Activated naive CD4-positive, alpha-beta T cell treated with anti-CD3 and anti-CD28 coated beads for 36 hours (primary cell): ENCODE measurements around the gene RAB26. TPM values are rescaled to one million over a fixed set of nuclear protein-coding genes. Genes with fewer than 3 reads are reported as not detected.

ENCODE experiments used
- CTCF ChIA-PET: fragments of 350-600 bp; sonication (Branson Sonifier 250); formaldehyde crosslinking; loops from one replicate; lab custom pipeline; 2021; ENCODE audit warnings: antibody characterized with exemption; lab: Charles Lee
- DNase-seq: peaks from one replicate; pipeline ENCODE4 v3.0.0-alpha.2; 2020
- H3K27ac Mint-ChIP-seq: one replicate; pipeline ENCODE4 v1.8.0; 2021; ENCODE audit warnings: mild to moderate bottlenecking, mixed read lengths
- H3K27me3 Mint-ChIP-seq: one replicate; pipeline ENCODE4 v1.8.0; 2021; ENCODE audit warnings: low read depth, mixed read lengths
- H3K36me3 Mint-ChIP-seq: one replicate; pipeline ENCODE4 v1.8.0; 2021; ENCODE audit warnings: low read depth, mixed read lengths
- H3K4me1 Mint-ChIP-seq: one replicate; pipeline ENCODE4 v1.8.0; 2021; ENCODE audit warnings: low read depth, mixed read lengths
- H3K4me3 Mint-ChIP-seq: one replicate; pipeline ENCODE4 v1.8.0; 2021; ENCODE audit warnings: mild to moderate bottlenecking, moderate library complexity, mixed read lengths
- H3K9me3 Mint-ChIP-seq: one replicate; pipeline ENCODE4 v1.8.0; 2021; ENCODE audit warnings: mixed read lengths
- intact Hi-C: fragments of 100-400 bp; cut with micrococcal nuclease; formaldehyde crosslinking; loops from one replicate; pipeline ENCODE4 v1.15.1; 2023
- total RNA-seq, 2 experiments: library from RNA; stranded (reverse); gene quantifications; one replicate each; pipeline ENCODE4 v1.2.3, GENCODE V29; 2021

The RAB26 gene
- total RNA-seq, 2 experiments from 2014 or later = not detected

DNA sequence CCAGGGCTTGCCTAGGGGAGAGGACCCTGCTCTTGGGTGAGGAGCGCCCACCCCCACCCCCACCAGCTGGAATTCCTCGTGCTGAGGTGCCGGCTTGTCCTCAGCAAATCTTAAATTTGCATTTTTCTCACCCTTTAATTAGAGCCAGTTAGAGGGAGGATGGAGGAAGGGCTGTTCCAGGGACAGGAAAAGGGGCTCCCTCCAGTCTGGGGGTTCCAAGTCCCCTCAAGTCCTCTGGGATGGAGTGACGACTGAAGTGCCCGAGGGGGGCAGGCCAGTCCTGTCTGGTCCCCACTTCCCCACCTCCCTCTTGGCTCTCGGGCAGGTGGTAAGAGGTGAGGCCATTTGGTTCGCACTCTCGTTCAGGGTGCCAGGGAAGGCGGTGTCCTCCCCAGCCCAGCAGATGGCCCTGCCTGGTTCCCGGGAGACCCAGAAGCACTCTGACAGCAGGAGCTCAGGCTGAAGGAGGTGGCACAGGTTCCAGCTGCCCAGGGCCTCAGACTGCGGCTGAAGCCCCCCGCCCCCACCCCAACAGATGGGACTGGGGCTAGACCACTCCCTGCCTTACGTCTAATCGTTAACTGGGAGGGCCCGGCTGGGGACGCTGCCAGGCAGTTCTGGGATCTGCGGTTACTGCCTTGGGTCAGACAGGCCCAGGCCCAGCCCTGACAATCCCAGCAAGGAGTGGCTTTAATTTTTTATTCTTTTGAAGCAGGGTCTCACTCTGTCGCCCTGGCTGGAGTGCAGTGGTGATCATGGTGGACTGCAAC lies 2.2 kb downstream of the RAB26 start:
- intact Hi-C loops = loop anchor here (10.0 kb wide), 2 partner anchors 296 to 754 kb away; no protein-coding TSS in a partner anchor
- DNase-seq = no peak
- CTCF ChIA-PET = interaction anchor here (3.2 kb wide), 1 partner anchor 10 kb away, joined by 20 read pairs; no protein-coding TSS in a partner anchor
- Mint-ChIP-seq H3K4me3 (peak overlapping the region; percentile 58), H3K27ac (no peak overlapping the region), H3K4me1 (peaks cover 23% of the 10 kb centered on the region), H3K36me3 (peaks cover 42% of the 10 kb centered on the region), H3K9me3 (no peaks in the 10 kb centered on the region), H3K27me3 (no peaks in the 10 kb centered on the region)

DNA sequence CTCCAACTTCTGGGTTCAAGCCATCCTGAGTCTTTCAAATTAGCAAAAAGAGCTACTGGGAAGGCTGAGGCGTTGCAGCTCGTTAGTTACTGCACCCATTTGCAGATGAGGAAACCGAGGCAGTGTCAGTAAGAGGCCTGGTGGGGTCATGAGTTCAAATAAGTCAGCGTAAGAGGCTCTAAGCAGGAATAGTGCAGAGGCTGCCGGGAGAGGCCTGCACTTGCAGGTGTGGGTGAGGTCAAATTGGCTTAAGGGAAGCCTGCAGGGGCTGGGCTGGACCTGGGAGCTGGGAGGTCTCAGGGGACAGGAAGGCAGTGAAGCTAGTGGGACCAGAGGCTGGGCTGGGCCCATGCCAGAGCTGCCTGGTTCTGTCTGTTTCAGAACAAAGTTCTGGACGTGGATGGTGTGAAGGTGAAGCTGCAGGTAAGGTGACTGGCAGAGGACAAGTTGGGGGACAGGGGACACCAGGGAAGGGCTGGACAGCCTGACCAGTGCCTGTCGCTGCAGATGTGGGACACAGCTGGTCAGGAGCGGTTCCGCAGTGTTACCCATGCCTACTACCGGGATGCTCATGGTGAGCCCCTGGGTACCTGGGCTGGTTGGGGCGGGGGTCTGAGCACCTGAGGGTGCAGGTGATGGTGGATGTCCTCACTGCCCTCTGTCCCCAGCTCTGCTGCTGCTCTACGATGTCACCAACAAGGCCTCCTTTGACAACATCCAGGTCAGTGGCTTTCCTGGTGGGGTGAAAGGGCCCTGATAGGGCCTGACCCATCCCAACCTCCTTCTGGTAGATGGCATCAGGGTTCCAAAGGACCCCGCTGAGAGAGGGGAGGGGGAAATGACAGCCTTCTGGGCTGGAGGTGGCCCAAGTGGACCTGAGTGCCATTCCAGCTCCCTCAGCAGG lies 3.0 kb downstream of the RAB26 start:
- Mint-ChIP-seq H3K36me3 (peaks cover 42% of the 10 kb centered on the region), H3K27ac (no peak overlapping the region), H3K4me3 (peak overlapping the region; percentile 90), H3K4me1 (peaks cover 26% of the 10 kb centered on the region), H3K9me3 (no peaks in the 10 kb centered on the region), H3K27me3 (no peaks in the 10 kb centered on the region)
- intact Hi-C loops = loop anchor here (10.0 kb wide), 2 partner anchors 297 to 753 kb away; no protein-coding TSS in a partner anchor
- DNase-seq = no peak
- CTCF ChIA-PET = interaction anchor here (0.9 to 3.2 kb wide), 2 partner anchors 11 to 147 kb away, joined by 3 to 20 read pairs; no protein-coding TSS in a partner anchor

DNA sequence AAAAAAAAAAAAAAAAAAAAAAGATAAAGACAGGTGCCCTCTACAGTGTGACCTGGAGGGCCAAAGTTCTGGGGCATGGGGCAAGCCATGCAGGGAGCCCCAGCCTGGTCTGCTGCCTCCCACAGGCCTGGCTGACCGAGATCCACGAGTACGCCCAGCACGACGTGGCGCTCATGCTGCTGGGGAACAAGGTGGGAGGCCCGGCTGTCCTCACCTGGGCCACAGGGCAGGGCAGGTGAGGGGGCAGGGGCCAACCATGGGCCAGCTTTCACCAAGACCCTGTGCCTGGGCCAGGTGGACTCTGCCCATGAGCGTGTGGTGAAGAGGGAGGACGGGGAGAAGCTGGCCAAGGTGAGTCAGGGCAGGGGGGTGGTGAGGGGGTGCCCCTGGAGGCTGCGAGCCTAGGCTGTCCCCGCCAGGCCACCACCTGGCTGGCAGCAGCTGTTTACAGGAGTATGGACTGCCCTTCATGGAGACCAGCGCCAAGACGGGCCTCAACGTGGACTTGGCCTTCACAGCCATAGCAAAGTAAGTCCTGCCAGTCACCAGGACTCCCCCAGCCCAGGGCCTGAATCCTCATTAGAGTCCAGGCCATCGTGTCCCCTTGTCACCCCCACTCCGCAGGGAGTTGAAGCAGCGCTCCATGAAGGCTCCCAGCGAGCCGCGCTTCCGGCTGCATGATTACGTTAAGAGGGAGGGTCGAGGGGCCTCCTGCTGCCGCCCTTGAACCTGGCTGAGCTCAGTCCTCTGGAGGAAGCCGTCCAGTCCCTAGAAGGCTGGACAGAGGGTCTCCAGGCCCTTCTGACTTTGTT lies 4.5 kb downstream of the RAB26 start:
- CTCF ChIA-PET = interaction anchor here (0.6 to 3.2 kb wide), 3 partner anchors 12 to 157 kb away, joined by 3 to 20 read pairs (median 4); no protein-coding TSS in a partner anchor
- peaks cover 42% of the 10 kb centered on the region for H3K36me3 Mint-ChIP-seq
- intact Hi-C loops = loop anchor here (10.0 kb wide), 2 partner anchors 298 to 752 kb away; no protein-coding TSS in a partner anchor
- peak overlapping the region; percentile 68 for H3K27ac Mint-ChIP-seq
- peak overlapping the region; percentile 90 for H3K4me3 Mint-ChIP-seq
- DNase-seq = no peak
- peaks cover 40% of the 10 kb centered on the region for H3K4me1 Mint-ChIP-seq
- H3K9me3 Mint-ChIP-seq = no peaks in the 10 kb centered on the region
- no peaks in the 10 kb centered on the region for H3K27me3 Mint-ChIP-seq

DNA sequence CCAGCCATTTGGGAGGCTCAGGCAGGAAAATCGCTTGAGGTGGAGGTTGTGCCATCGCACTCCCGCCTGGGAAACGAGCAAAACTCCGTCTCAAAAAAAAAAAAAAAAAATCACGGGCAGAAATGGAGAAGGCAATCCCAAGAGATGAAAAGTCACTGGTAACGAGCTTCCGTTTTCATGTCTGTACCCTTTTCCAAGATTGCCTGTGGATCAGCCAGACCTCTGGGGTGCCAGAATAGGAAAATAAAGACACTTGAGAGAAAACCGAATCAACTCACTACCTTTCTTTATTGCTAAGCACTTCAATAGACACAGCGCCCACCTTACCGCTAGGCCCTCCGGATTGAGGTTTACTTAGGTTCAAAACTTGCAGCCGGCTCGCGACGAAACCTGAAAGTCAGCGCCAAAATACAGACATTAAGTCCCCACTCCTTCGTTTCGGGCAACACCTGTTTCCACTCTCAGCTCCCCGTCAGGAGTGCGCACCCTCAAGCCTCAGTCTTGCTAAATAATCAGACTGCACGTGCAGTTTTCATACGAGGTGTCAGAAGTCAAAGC lies 6.2 kb downstream of the RAB26 start:
- Mint-ChIP-seq H3K27me3 (no peaks in the 10 kb centered on the region), H3K36me3 (peaks cover 42% of the 10 kb centered on the region), H3K4me3 (peak overlapping the region; percentile 90), H3K27ac (peak overlapping the region; percentile 78), H3K9me3 (no peaks in the 10 kb centered on the region), H3K4me1 (peaks cover 45% of the 10 kb centered on the region)
- DNase-seq = no peak
- intact Hi-C loops = loop anchor here (1.0 to 10.0 kb wide), 14 partner anchors 51 to 842 kb away; partner anchors contain the start of genes CCNF, E4F1, ECI1 and MLST8
- CTCF ChIA-PET = interaction anchor here (1.0 to 1.4 kb wide), 3 partner anchors 14 to 132 kb away, joined by 3 to 4 read pairs (median 3); no protein-coding TSS in a partner anchor

DNA sequence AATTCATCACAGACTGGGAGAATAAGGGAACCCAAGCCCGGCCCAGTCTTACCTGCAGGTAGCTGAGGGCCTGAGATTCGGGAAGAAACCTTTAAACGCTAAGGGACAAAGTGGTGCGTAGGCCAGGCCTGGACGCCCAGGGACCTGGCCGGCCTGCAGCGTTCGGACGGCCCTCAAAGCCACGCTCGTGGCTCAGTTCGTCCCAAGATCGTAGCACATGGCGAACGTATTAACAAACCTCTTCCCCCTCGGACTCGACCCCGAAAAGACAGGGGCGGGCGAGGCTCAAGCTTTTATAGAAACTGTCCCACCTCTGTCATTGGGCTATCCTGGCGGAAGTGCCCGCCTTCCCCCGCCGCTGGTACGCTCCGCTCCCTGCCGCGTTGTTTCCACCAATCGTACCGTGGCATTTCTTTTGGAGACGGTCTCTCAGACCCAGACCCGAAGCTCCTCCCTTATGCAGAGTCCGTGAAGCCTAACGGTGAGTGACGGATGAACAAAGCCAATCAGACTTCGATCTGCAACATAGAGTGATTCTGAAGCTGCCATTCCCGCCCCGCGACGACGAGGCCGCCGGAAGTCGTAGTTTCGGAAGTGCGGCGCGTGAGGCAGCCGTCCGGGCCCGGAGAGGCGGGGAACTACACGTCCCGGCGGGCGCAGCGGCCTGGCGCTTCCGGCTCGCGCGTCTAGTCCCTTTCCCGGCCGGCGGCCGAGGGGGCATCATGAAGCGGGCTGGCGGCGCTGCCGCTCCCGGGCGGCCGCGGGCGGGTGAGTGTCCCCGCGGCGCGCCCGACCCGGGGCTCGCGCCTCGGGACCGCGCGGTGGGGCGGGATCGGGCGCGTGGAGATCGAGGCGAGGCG lies 6.9 kb downstream of the RAB26 start, which contains the start of gene TRAF7:
Gene TRAF7, plus strand, starts transcription at position 692 of the 860 bp plus-strand sequence. CDS start 8,139 bp downstream, outside the sequence.
- CTCF ChIA-PET = interaction anchor here (0.7 to 1.4 kb wide), 3 partner anchors 15 to 133 kb away, joined by 3 read pairs; no protein-coding TSS in a partner anchor
- Mint-ChIP-seq H3K27ac (peak within 1 kb of the TSS; percentile 91), H3K9me3 (no peaks in the 10 kb centered on the region), H3K4me1 (peaks cover 41% of the 10 kb centered on the region), H3K4me3 (peak within 1 kb of the TSS; percentile 97), H3K27me3 (no peaks in the 10 kb centered on the region), H3K36me3 (peaks cover 42% of the 10 kb centered on the region)
- intact Hi-C loops = loop anchor here (1.0 to 10.0 kb wide), 14 partner anchors 50 to 843 kb away; partner anchors contain the start of genes CCNF, E4F1, ECI1 and MLST8
- DNase-seq = peak; percentile 99

DNA sequence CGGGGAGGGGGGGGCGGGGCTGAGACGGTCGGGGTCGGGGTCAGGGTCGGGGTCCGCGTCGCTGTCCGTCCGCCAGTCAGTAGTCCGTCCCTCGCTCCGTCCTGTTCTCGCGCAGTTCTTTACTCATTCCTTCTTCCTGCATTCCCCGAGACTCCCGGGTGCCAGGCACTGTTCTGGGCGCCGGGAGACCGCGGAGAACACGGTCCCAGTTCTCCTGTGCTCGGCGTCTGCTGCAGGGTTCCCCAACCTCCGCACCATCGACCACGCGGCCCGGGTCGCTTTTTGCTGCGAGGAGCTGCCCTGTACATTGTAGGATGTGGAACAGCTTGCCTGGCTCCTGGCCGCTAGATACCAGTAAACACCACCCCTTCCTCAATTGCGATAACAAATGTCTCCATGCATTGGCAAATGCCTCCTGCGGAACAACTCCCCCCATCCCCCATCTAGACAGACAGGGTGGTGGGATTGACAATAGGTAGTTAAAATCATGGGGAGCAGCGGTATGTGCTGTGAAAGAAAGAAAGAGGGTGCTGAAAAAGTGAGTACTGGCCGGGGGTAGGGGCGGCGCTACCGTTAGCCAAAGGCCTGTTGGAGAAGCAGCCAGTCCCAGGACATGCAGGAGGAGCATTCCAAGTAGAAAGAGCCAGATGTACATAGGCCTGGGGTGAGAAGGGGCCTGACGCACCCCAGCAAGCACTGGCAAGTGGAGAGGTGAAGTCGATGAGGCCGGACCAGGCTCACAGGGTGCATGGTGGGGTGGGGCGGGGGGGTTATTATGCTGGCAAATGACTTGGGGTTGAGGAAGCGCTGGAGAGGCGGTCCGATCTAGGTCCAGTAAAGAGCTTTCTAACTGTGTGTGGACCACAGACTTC lies 7.8 kb downstream of the RAB26 start:
- intact Hi-C loops = loop anchor here (1.0 to 10.0 kb wide), 14 partner anchors 49 to 844 kb away; partner anchors contain the start of genes CCNF, E4F1, ECI1 and MLST8

DNA sequence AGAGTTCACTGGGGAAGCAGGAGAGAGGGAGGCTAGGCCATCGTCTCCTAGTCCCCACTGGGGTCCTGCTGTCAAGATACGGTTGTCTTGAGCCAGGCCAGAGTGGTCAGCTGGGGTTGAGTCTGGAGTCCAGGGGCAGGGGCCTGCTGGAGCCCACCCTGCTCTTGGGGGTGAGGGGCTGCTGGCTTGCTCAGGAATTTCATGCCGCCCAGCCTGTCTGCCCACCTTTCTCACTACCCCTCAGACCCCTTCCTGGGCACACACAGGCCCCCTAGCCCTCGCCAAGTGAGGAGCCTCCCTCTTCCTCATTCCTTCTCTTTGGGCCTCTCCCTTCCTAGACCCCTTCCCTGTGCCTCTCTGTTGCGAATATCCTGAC lies 8.4 kb downstream of the RAB26 start:
- H3K36me3 Mint-ChIP-seq = peaks cover 35% of the 10 kb centered on the region
- H3K27me3 Mint-ChIP-seq = no peaks in the 10 kb centered on the region
- no peaks in the 10 kb centered on the region for H3K9me3 Mint-ChIP-seq
- H3K4me3 Mint-ChIP-seq = peak overlapping the region; percentile 97
- no peak for DNase-seq
- peaks cover 34% of the 10 kb centered on the region for H3K4me1 Mint-ChIP-seq
- intact Hi-C loops = loop anchor here (5.0 to 10.0 kb wide), 3 partner anchors 302 to 845 kb away; no protein-coding TSS in a partner anchor
- H3K27ac Mint-ChIP-seq = no peak overlapping the region
- CTCF ChIA-PET = interaction anchor here (0.6 kb wide), 1 partner anchor 380 kb away, joined by 3 read pairs; no protein-coding TSS in a partner anchor

More for the DNA sequence above, 7.8 kb downstream of the RAB26 start:
- peak overlapping the region; percentile 91 for H3K27ac Mint-ChIP-seq
- CTCF ChIA-PET = interaction anchor here (0.7 to 1.0 kb wide), 2 partner anchors 16 to 134 kb away, joined by 3 read pairs; no protein-coding TSS in a partner anchor
- peaks cover 38% of the 10 kb centered on the region for H3K4me1 Mint-ChIP-seq
- H3K9me3 Mint-ChIP-seq = no peaks in the 10 kb centered on the region
- peak; percentile 35 for DNase-seq
- H3K36me3 Mint-ChIP-seq = peaks cover 40% of the 10 kb centered on the region
- H3K4me3 Mint-ChIP-seq = peak overlapping the region; percentile 97
- no peaks in the 10 kb centered on the region for H3K27me3 Mint-ChIP-seq

DNA sequence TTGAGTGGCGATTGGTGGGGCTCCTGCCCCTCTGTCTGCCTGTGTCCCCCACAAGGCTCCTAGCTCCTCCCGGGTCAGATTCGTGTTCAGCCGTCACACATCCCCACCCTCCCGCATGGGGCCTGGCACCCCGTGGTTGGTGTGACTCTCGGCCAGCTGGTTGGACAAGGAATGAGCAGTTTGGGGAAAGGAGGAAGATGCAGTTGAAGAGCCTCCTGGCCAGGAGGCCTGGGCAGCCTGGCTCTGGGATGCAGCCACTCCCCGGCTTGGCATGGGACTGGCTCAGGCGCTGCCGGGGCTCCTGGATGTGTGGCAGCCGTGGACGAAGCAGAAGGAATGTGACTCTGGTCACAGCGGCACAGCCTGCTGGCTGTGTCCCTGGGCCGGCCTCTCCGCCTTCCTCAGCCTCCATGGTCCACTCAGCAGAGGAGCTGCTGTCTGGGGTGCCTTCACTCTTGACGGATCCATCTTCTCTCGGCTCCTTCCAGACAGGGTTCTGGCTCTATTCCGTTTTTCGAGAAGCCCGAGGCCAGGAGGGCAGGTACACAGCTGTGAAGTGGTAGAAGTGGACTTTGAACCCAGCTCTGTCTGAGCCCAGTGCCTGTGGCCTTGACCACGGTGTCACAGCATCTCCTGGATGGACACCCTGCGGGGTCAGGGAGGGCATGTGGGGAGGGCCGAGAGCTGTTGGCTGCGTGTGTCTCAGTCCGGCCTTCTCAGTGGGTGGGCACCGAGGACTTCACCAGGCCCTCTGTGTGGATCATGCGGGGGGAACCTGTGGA lies 9.2 kb downstream of the RAB26 start:
- peaks cover 33% of the 10 kb centered on the region for H3K4me1 Mint-ChIP-seq
- no peaks in the 10 kb centered on the region for H3K9me3 Mint-ChIP-seq
- CTCF ChIA-PET = interaction anchor here (0.6 to 0.7 kb wide), 2 partner anchors 247 to 379 kb away, joined by 3 read pairs; no protein-coding TSS in a partner anchor
- DNase-seq = no peak
- intact Hi-C loops = loop anchor here (5.0 to 10.0 kb wide), 3 partner anchors 303 to 845 kb away; no protein-coding TSS in a partner anchor
- peaks cover 27% of the 10 kb centered on the region for H3K36me3 Mint-ChIP-seq
- peak overlapping the region; percentile 97 for H3K4me3 Mint-ChIP-seq
- no peak overlapping the region for H3K27ac Mint-ChIP-seq
- H3K27me3 Mint-ChIP-seq = no peaks in the 10 kb centered on the region

DNA sequence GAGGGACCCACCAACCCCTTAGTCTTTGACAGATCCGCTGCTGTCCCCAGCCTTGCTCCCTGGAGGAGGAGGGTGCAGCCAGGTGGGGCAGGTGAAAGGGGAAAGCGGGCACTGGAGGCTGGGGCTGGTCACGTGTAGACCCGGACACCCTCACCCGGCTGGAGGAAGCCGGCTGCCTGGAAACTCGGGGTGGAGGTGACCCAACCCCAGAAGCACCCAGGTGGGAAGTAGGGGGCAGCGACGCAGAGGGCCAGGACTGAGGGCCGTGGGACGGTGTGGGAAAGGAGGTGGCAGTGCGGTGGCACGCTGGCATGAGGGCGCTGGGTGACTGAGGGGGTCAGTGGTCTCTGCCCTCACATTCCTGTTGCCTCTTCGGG lies 9.8 kb downstream of the RAB26 start:
- CTCF ChIA-PET = no interaction called here
- peaks cover 30% of the 10 kb centered on the region for H3K4me1 Mint-ChIP-seq
- intact Hi-C loops = loop anchor here (5.0 to 10.0 kb wide), 3 partner anchors 303 to 846 kb away; no protein-coding TSS in a partner anchor
- peaks cover 22% of the 10 kb centered on the region for H3K36me3 Mint-ChIP-seq
- DNase-seq = no peak
- no peaks in the 10 kb centered on the region for H3K27me3 Mint-ChIP-seq
- no peak overlapping the region for H3K27ac Mint-ChIP-seq
- no peaks in the 10 kb centered on the region for H3K9me3 Mint-ChIP-seq
- H3K4me3 Mint-ChIP-seq = no peak overlapping the region
